Measurements from ENCODE around the gene BCL6. TPM values are rescaled to one million over a fixed set of nuclear protein-coding genes. Genes with fewer than 3 reads are reported as not detected.

BCL6 gene
- total and polyA plus RNA-seq, 2 donors (not counting 1 experiment from before 2014, with no cell fraction given) = 21.2 to 48.2 TPM

DNA sequence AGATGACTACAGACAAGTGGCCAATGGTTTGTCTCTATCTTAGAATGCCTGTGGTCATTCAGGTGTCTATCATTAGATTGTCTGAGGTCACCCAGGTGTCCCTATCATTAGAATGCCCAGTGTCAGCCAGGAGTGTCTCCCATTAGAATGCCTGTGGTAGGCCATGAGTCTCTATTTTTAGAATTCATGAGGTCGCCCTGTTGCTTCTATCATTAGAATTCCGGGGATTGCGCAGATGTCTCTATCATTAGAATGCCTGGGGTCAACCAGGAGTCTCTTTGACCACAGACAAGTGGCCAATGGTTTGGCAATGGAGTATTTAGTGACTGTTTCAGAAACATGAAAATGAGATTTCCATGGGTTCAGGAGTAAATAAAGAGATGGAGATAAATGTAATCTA lies 50.5 kb downstream of the BCL6 start:
- Mint-ChIP-seq H3K27ac (no peak overlapping the region), H3K9me3 (ENCODE audit: insufficient read depth) (no peaks in the 10 kb centered on the region), H3K4me3 (no peak overlapping the region), H3K27me3 (peaks cover 44% of the 10 kb centered on the region), H3K4me1 (no peaks in the 10 kb centered on the region)
- Histone ChIP-seq H3K9me3 (ENCODE audit: control extremely low read depth in 1 of 3, control insufficient read depth in 2 of 3, insufficient read depth in 1 of 3, low read length in 2 of 3) (no peaks in the 10 kb centered on the region), H3K27me3 (replicated peaks in 1 of 4; ENCODE audit: control extremely low read depth in 1 of 4, control insufficient read depth in 3 of 4, insufficient read depth in 4 of 4, low read length in 3 of 4) (peaks cover 0 to 5% (median 3%) of the 10 kb centered on the region in 4 experiments), H3K4me2 (replicated peaks; ENCODE audit: low read depth, low read length, poor library complexity, severe bottlenecking) (no peak overlapping the region), H3K79me2 (ENCODE audit: control insufficient read depth, insufficient read depth, low read length) (no peaks in the 10 kb centered on the region), H4K20me1 (ENCODE audit: control insufficient read depth, insufficient read depth, low read length, poor library complexity, severe bottlenecking) (no peaks in the 10 kb centered on the region), H3K4me1 (ENCODE audit: control insufficient read depth in 2 of 2, insufficient read depth in 2 of 2, low read length in 2 of 2) (no peaks in the 10 kb centered on the region), H3K9ac (ENCODE audit: low read length) (no peak overlapping the region), H3K36me3 (replicated peaks in 1 of 2; ENCODE audit: control extremely low read depth in 1 of 2, control insufficient read depth in 1 of 2, extremely low read depth in 1 of 2, insufficient read depth in 2 of 2, low read length in 1 of 2) (no peaks in the 10 kb centered on the region), H3K27ac (ENCODE audit: low read length in 2 of 2) (no peak overlapping the region), H3K4me3 (ENCODE audit: control extremely low read depth in 1 of 5, extremely low read depth in 1 of 5, insufficient read depth in 1 of 5, low read depth in 2 of 5, low read length in 4 of 5) (no peak overlapping the region), H2AFZ (ENCODE audit: insufficient read depth, low read depth, low read length, poor library complexity, severe bottlenecking) (no peak overlapping the region)
- ChIA-PET CTCF (interaction anchor here (0.6 kb wide), 1 partner anchor 511 kb away, joined by 4 read pairs; no protein-coding TSS in a partner anchor), POLR2A (no interaction called here)
- no peak for ATAC-seq (ENCODE audit: low read depth)
- no peak for TF ChIP-seq EZH2 (IDR thresholded peaks at IDR 0.05; ENCODE audit: borderline replicate concordance, insufficient read depth, low read depth, low read length, poor library complexity, severe bottlenecking)
- TF ChIP-seq, protein P1, sequence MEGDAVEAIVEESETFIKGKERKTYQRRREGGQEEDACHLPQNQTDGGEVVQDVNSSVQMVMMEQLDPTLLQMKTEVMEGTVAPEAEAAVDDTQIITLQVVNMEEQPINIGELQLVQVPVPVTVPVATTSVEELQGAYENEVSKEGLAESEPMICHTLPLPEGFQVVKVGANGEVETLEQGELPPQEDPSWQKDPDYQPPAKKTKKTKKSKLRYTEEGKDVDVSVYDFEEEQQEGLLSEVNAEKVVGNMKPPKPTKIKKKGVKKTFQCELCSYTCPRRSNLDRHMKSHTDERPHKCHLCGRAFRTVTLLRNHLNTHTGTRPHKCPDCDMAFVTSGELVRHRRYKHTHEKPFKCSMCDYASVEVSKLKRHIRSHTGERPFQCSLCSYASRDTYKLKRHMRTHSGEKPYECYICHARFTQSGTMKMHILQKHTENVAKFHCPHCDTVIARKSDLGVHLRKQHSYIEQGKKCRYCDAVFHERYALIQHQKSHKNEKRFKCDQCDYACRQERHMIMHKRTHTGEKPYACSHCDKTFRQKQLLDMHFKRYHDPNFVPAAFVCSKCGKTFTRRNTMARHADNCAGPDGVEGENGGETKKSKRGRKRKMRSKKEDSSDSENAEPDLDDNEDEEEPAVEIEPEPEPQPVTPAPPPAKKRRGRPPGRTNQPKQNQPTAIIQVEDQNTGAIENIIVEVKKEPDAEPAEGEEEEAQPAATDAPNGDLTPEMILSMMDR (IDR thresholded peaks at IDR 0.05) = no peak
- WGBS (ENCODE audit: insufficient coverage) = 95% methylated on average over 3 of the region's 3 CpGs
- DNase-seq = no peak
- intact Hi-C loops (cut with micrococcal nuclease) = no loop called here

DNA sequence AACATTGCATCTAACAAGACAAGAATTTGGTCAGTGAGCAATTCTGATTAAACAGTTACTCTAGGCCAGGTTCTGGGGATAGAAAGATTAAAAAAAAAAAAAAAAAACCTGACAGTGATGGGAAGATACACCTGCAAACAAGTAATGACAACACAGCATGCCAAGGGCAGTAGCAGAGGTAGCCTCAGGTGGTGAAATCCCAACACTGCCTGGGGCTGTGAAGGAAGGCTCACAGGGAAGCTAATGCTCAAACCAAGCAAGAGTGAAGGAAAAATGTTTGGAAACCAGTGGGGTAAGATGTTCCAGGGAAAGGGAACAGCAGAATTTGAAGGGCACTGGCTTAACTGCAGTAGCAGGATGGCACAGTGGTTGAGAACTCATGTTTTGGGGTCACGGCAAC lies 51.8 kb downstream of the BCL6 start:
- Mint-ChIP-seq H3K4me1 (no peaks in the 10 kb centered on the region), H3K27ac (no peak overlapping the region), H3K27me3 (peaks cover 50% of the 10 kb centered on the region), H3K4me3 (no peak overlapping the region), H3K9me3 (ENCODE audit: insufficient read depth) (no peaks in the 10 kb centered on the region)
- intact Hi-C loops (cut with micrococcal nuclease) = no loop called here
- no peaks in the 10 kb centered on the region for H3K9me3 ChIP-seq (ENCODE audit: control extremely low read depth in 1 of 3, control insufficient read depth in 2 of 3, insufficient read depth in 1 of 3, low read length in 2 of 3)
- H3K4me1 ChIP-seq (ENCODE audit: control insufficient read depth in 2 of 2, insufficient read depth in 2 of 2, low read length in 2 of 2) = no peaks in the 10 kb centered on the region
- no peak overlapping the region for H2AFZ ChIP-seq (ENCODE audit: insufficient read depth, low read depth, low read length, poor library complexity, severe bottlenecking)
- CTCF ChIA-PET = interaction anchor here (1.5 to 6.4 kb wide), 2 partner anchors 13 to 374 kb away, joined by 3 to 30 read pairs; no protein-coding TSS in a partner anchor
- WGBS (ENCODE audit: insufficient coverage) = no CpG with 5 or more reads among the region's 1 CpG
- no peak overlapping the region for H3K9ac ChIP-seq (ENCODE audit: low read length)
- no peak overlapping the region for H3K4me2 ChIP-seq (replicated peaks; ENCODE audit: low read depth, low read length, poor library complexity, severe bottlenecking)
- POLR2A ChIA-PET = no interaction called here
- DNase-seq (no peak), ATAC-seq (ENCODE audit: low read depth) (no peak)
- no peaks in the 10 kb centered on the region for H4K20me1 ChIP-seq (ENCODE audit: control insufficient read depth, insufficient read depth, low read length, poor library complexity, severe bottlenecking)
- H3K27me3 ChIP-seq (replicated peaks in 1 of 4; ENCODE audit: control extremely low read depth in 1 of 4, control insufficient read depth in 3 of 4, insufficient read depth in 4 of 4, low read length in 3 of 4) = peaks cover 0 to 9% (median 3%) of the 10 kb centered on the region in 4 experiments
- no peaks in the 10 kb centered on the region for H3K79me2 ChIP-seq (ENCODE audit: control insufficient read depth, insufficient read depth, low read length)
- TF ChIP-seq, protein P1 (IDR thresholded peaks at IDR 0.05) = no peak
- H3K27ac ChIP-seq (ENCODE audit: low read length in 2 of 2) = no peak overlapping the region
- H3K36me3 ChIP-seq (replicated peaks in 1 of 2; ENCODE audit: control extremely low read depth in 1 of 2, control insufficient read depth in 1 of 2, extremely low read depth in 1 of 2, insufficient read depth in 2 of 2, low read length in 1 of 2) = no peaks in the 10 kb centered on the region
- no peak overlapping the region for H3K4me3 ChIP-seq (ENCODE audit: control extremely low read depth in 1 of 5, extremely low read depth in 1 of 5, insufficient read depth in 1 of 5, low read depth in 2 of 5, low read length in 4 of 5)
